ENCODE data around the gene TGM4.
"Not testable (repeated sequence)": the region's sequence is repeated elsewhere in the genome, so short reads cannot be mapped to it uniquely, and the experiment has no call there.

Gene TGM4

GRCh38 chr3:44874308-44874707 lies at the start of gene TGM4:
Gene TGM4, plus strand, starts transcription at chr3:44874608. Its CDS starts 71 bp downstream, at chr3:44874679.
- DNase-seq: no peak

GRCh38 chr3:44825264-44825925 lies 49.0 kb upstream of the TGM4 start:
- DNase-seq: no peak

- no peak for DNase-seq
Measured at GRCh38 chr3:44827196-44827595, 47.2 kb upstream of the TGM4 start.

GRCh38 chr3:44831232-44831631 lies 43.2 kb upstream of the TGM4 start:
- DNase-seq: no peak

- DNase-seq: no peak
Measured at GRCh38 chr3:44832032-44832431, 42.4 kb upstream of the TGM4 start.

- no peak for DNase-seq
Measured at GRCh38 chr3:44832965-44833364, 41.4 kb upstream of the TGM4 start.

GRCh38 chr3:44833394-44833793 lies 41.0 kb upstream of the TGM4 start:
- DNase-seq: no peak

- DNase-seq: no peak
Measured at GRCh38 chr3:44835684-44836083, 38.7 kb upstream of the TGM4 start.

GRCh38 chr3:44842376-44842775 lies 32.0 kb upstream of the TGM4 start:
- no peak for DNase-seq

GRCh38 chr3:44845528-44846520 lies 28.6 kb upstream of the TGM4 start:
- no peak for DNase-seq

GRCh38 chr3:44848634-44849033 lies 25.8 kb upstream of the TGM4 start:
- no peak for DNase-seq

- DNase-seq: not testable (repeated sequence)
Measured at GRCh38 chr3:44856663-44857062, 17.7 kb upstream of the TGM4 start.

GRCh38 chr3:44860117-44860516 lies 14.3 kb upstream of the TGM4 start:
- DNase-seq: no peak

GRCh38 chr3:44861412-44862225 lies 12.8 kb upstream of the TGM4 start, which contains the start of gene TMEM42:
Gene TMEM42, plus strand, starts transcription at chr3:44861912. Its CDS starts 13 bp downstream, at chr3:44861925.
- DNase-seq: peak; percentile 75

GRCh38 chr3:44862226-44862637 lies 12.2 kb upstream of the TGM4 start:
- DNase-seq: no peak

- peak; percentile 2 for DNase-seq
Measured at GRCh38 chr3:44865272-44866035, 9.0 kb upstream of the TGM4 start.

- DNase-seq: no peak
Measured at GRCh38 chr3:44867421-44868111, 6.8 kb upstream of the TGM4 start.

GRCh38 chr3:44870375-44871061 lies 3.9 kb upstream of the TGM4 start:
- no peak for DNase-seq

- no peak for DNase-seq
Measured at GRCh38 chr3:44875596-44875995, 1.2 kb downstream of the TGM4 start.

GRCh38 chr3:44877333-44877732 lies 2.9 kb downstream of the TGM4 start:
- no peak for DNase-seq

- no peak for DNase-seq
Measured at GRCh38 chr3:44880284-44880683, 5.9 kb downstream of the TGM4 start.
